Liver (tissue), 9 donors: Measurements from ENCODE around the gene MYO10. TPM values are rescaled to one million over a fixed set of nuclear protein-coding genes. Genes with fewer than 3 reads are reported as not detected.

Experiments
- DNase-seq: peaks from one replicate; pipeline ENCODE4 v3.0.0-alpha.2; 2017; ENCODE audit warnings: low spot score
- H3K27ac ChIP-seq, 2 donors: one replicate each; pipeline ENCODE4 v1.7.0; 2013; ENCODE audit warnings: inconsistent platforms in 2 of 2, low read length in 2 of 2, control low read depth in 1 of 2, low read depth in 1 of 2, mild to moderate bottlenecking in 1 of 2
- H3K27me3 ChIP-seq, 4 donors: one replicate each; pipeline versions ENCODE4 v1.6.1 to v1.7.0; 2013; ENCODE audit warnings: low read length in 3 of 4, inconsistent platforms in 1 of 4, mild to moderate bottlenecking in 1 of 4, moderate library complexity in 1 of 4; ENCODE audit not compliant: control insufficient read depth in 4 of 4, insufficient read depth in 4 of 4
- H3K36me3 ChIP-seq, 4 donors: one replicate each; pipeline versions ENCODE4 v1.6.1 to v1.7.0; 2013; ENCODE audit warnings: low read length in 3 of 4, mild to moderate bottlenecking in 3 of 4, low read depth in 1 of 4, moderate library complexity in 1 of 4; ENCODE audit not compliant: control insufficient read depth in 4 of 4, insufficient read depth in 3 of 4
- H3K4me1 ChIP-seq, 4 donors: one replicate each; pipeline versions ENCODE4 v1.6.1 to v1.7.0; 2013; ENCODE audit warnings: low read length in 3 of 4, mild to moderate bottlenecking in 3 of 4, moderate library complexity in 1 of 4; ENCODE audit not compliant: control insufficient read depth in 4 of 4, insufficient read depth in 4 of 4
- H3K4me3 ChIP-seq, 3 donors: one replicate each; pipeline versions ENCODE4 v1.6.1 to v1.7.0; 2013; ENCODE audit warnings: low read length in 3 of 3, control low read depth in 1 of 3, low read depth in 1 of 3, mild to moderate bottlenecking in 1 of 3
- H3K9ac ChIP-seq, 2 donors: one replicate each; pipeline ENCODE4 v1.7.0; 2013; ENCODE audit warnings: low read length in 2 of 2, mild to moderate bottlenecking in 2 of 2, moderate library complexity in 2 of 2, control low read depth in 1 of 2, low read depth in 1 of 2
- H3K9me3 ChIP-seq, 4 donors: one replicate each; pipeline versions ENCODE4 v1.6.1 to v1.7.0; 2013; ENCODE audit warnings: low read length in 3 of 4; ENCODE audit not compliant: control insufficient read depth in 4 of 4
- ATF3 ChIP-seq: IDR thresholded peaks from 2 replicates; pipeline ENCODE4 v1.6.1; 2016; ENCODE audit warnings: antibody characterized with exemption
- EGR1 ChIP-seq, 2 donors: IDR thresholded peaks; 2 replicates each; pipeline ENCODE4 v1.6.1; 2016 to 2018; ENCODE audit warnings: antibody characterized with exemption in 2 of 2, low read depth in 2 of 2
- FOXA1 ChIP-seq: IDR thresholded peaks from 2 replicates; pipeline ENCODE4 v1.6.1; 2016; ENCODE audit warnings: antibody characterized with exemption
- GABPA ChIP-seq, 2 donors: IDR thresholded peaks in 1 of 2; conservative IDR thresholded peaks in 1 of 2; 2 replicates each; pipeline ENCODE4 v1.6.1; 2016; ENCODE audit warnings: antibody characterized with exemption in 2 of 2, mild to moderate bottlenecking in 1 of 2, moderate library complexity in 1 of 2
- HNF4A ChIP-seq, 2 donors: conservative IDR thresholded peaks; 2 replicates each; pipeline ENCODE4 v1.6.1; 2016; ENCODE audit warnings: antibody characterized with exemption in 2 of 2, mild to moderate bottlenecking in 2 of 2
- HNF4G ChIP-seq: IDR thresholded peaks from 2 replicates; pipeline ENCODE4 v1.6.1; 2016; ENCODE audit warnings: antibody characterized with exemption
- JUND ChIP-seq, 2 donors: IDR thresholded peaks; 2 replicates each; pipeline ENCODE4 v1.6.1; 2016; ENCODE audit warnings: antibody characterized with exemption in 2 of 2
- MAX ChIP-seq: IDR thresholded peaks from 2 replicates; pipeline ENCODE4 v1.6.1; 2016; ENCODE audit warnings: antibody characterized with exemption
- NR2F2 ChIP-seq: IDR thresholded peaks from 2 replicates; pipeline ENCODE4 v1.6.1; 2016; ENCODE audit warnings: antibody characterized with exemption
- RAD21 ChIP-seq, 2 donors: IDR thresholded peaks; 2 replicates each; pipeline ENCODE4 v1.6.1; 2016; ENCODE audit warnings: antibody characterized with exemption in 2 of 2, mild to moderate bottlenecking in 2 of 2
- REST ChIP-seq: IDR thresholded peaks from 2 replicates; pipeline ENCODE4 v1.6.1; 2016; ENCODE audit warnings: antibody characterized with exemption, mild to moderate bottlenecking
- SP1 ChIP-seq: IDR thresholded peaks from 2 replicates; pipeline ENCODE4 v1.6.1; 2018; ENCODE audit warnings: antibody characterized with exemption, mild to moderate bottlenecking
- YY1 ChIP-seq: IDR thresholded peaks from 2 replicates; pipeline ENCODE4 v1.6.1; 2016; ENCODE audit warnings: antibody characterized with exemption, mild to moderate bottlenecking
- WGBS: extraction: QIAGEN DNeasy Blood & Tissue Kit; methylation state at CpG from one replicate; pipeline ENCODE4 v1.1.7; 2013; 5-methylcytosine and 5-hydroxymethylcytosine counted together
- polyA plus RNA-seq, 2 donors: library from polyadenylated mRNA; stranded (reverse) in 1 of 2; unstranded in 1 of 2; fragments of 200-250 nt in 1 of 2; fragments of >200 nt in 1 of 2; fragmentation: Nextera tagmentation in 1 of 2; extraction: Ambion mirVana in 1 of 2; gene quantifications; one replicate each; pipeline versions ENCODE4 v1.2.1 to v1.2.3, GENCODE V29; 2013 to 2015
- total RNA-seq, 2 donors: library from RNA; depleted of rRNA; stranded (reverse); fragments of >200 nt; gene quantifications; one replicate each; pipeline ENCODE4 v1.2.3, GENCODE V29; 2014
- TF ChIP-seq, protein P1 (sequence below): fragments of 150-350 bp; IDR thresholded peaks from 2 replicates; pipeline ENCODE4 v1.5.1; 2017; ENCODE audit warnings: improper control_type of control experiment, low read depth, low read length; ENCODE audit not compliant: missing input control
- TF ChIP-seq, protein P2 (sequence below): IDR thresholded peaks from 2 replicates; pipeline ENCODE4 v1.6.1; 2016; ENCODE audit warnings: antibody characterized with exemption
- donor health status: healthy.
- donor health status: healthy.
- donor health status: healthy.
- donor health status: healthy.
- donor health status: healthy.

Gene MYO10
- total and polyA plus RNA-seq, 4 donors: 4.3 to 15.3 (median 7.1) TPM

DNA sequence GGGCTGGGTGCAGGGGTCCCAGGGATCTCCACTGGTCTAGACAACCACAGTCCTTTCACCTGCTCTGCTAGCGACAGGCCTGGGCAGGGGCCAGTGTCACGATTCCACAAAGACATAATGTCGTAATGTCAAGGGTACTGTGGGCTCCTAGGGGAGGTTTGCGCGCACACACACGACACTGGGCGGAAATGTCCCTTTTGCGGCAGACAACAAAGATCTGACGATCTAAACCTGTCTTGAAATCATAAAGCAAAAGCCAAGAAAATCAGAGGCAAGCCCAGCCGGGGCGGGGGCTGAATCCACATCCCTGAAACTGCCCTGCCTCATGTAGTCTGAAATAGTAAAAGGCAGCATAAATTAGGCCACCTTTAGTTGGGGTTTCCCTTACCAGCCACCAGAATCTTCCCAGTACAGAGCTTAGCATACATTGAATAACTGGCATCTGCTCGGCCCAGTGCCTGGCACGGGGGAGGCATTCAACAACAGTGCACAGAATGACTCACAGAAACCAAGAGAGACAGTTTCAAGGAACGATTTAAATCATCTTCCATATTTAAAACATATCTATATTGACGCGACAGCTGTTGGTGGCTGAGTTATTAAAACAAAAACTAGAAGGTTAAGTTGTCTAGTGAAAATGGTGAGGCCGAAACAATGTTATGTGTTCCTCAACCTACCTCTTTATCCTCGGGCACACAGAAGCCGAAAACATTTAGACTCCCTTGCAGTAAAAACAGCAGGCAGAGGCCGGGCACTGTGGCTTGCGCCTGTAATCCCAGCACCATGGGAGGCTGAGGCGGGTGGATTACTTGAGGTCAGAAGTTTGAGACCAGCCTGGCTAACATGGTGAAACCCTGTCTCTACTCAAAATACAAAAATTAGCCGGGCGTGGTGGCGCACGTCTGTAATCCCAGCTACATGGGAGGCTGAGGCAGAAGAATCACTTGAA is 151.0 kb downstream of the MYO10 start:
- no peak overlapping the region for H3K4me3 ChIP-seq
- no peak overlapping the region for H3K27ac ChIP-seq
- H3K36me3 ChIP-seq: no peaks in the 10 kb centered on the region
- 81% methylated on average over 26 of the region's 26 CpGs for WGBS
- no peaks in the 10 kb centered on the region for H3K4me1 ChIP-seq
- TF ChIP-seq EGR1 (IDR thresholded peaks at IDR 0.05; ENCODE audit: low read depth in 2 of 2) (no peak), GABPA (IDR thresholded peaks at IDR 0.05 in 1 of 2, conservative IDR thresholded peaks at IDR 0.05 in 1 of 2) (no peak), REST (no peak), HNF4G (no peak), MAX (no peak), YY1 (no peak), FOXA1 (no peak), HNF4A (conservative IDR thresholded peaks at IDR 0.05) (no peak), ATF3 (no peak), RAD21 (IDR thresholded peaks at IDR 0.05) (no peak), JUND (IDR thresholded peaks at IDR 0.05) (no peak), SP1 (no peak), NR2F2 (no peak)
- TF ChIP-seq, protein P1, sequence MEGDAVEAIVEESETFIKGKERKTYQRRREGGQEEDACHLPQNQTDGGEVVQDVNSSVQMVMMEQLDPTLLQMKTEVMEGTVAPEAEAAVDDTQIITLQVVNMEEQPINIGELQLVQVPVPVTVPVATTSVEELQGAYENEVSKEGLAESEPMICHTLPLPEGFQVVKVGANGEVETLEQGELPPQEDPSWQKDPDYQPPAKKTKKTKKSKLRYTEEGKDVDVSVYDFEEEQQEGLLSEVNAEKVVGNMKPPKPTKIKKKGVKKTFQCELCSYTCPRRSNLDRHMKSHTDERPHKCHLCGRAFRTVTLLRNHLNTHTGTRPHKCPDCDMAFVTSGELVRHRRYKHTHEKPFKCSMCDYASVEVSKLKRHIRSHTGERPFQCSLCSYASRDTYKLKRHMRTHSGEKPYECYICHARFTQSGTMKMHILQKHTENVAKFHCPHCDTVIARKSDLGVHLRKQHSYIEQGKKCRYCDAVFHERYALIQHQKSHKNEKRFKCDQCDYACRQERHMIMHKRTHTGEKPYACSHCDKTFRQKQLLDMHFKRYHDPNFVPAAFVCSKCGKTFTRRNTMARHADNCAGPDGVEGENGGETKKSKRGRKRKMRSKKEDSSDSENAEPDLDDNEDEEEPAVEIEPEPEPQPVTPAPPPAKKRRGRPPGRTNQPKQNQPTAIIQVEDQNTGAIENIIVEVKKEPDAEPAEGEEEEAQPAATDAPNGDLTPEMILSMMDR: no peak
- TF ChIP-seq, protein P2, sequence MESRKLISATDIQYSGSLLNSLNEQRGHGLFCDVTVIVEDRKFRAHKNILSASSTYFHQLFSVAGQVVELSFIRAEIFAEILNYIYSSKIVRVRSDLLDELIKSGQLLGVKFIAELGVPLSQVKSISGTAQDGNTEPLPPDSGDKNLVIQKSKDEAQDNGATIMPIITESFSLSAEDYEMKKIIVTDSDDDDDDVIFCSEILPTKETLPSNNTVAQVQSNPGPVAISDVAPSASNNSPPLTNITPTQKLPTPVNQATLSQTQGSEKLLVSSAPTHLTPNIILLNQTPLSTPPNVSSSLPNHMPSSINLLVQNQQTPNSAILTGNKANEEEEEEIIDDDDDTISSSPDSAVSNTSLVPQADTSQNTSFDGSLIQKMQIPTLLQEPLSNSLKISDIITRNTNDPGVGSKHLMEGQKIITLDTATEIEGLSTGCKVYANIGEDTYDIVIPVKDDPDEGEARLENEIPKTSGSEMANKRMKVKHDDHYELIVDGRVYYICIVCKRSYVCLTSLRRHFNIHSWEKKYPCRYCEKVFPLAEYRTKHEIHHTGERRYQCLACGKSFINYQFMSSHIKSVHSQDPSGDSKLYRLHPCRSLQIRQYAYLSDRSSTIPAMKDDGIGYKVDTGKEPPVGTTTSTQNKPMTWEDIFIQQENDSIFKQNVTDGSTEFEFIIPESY: no peak
- no peaks in the 10 kb centered on the region for H3K9me3 ChIP-seq
- H3K9ac ChIP-seq: no peak overlapping the region
- no peak for DNase-seq
- peaks cover 0 to 4% (median 0%) of the 10 kb centered on the region in 4 donors for H3K27me3 ChIP-seq
